Astrocyte of the cerebellum (primary cell): ENCODE results near the gene MYH6.
"Not testable (repeated sequence)": the region's sequence is repeated elsewhere in the genome, so short reads cannot be mapped to it uniquely, and the experiment has no call there.

Experiments used
- DNase-seq: peaks from one replicate; pipeline ENCODE4 v3.0.0-alpha.2; 2011; ENCODE audit warnings: low read depth
- H3K4me3 ChIP-seq: 2 replicates; pipeline ENCODE4 v1.5.1; 2011; ENCODE audit warnings: mild to moderate bottlenecking, low read depth, low read length, moderate library complexity
- CTCF ChIP-seq: IDR thresholded peaks from 2 replicates; pipeline ENCODE4 v1.5.1; 2012; ENCODE audit warnings: low read length, low read depth, moderate library complexity, mild to moderate bottlenecking; ENCODE audit errors: missing control alignments
- in situ Hi-C: cut with HindIII; loops from 2 replicates; pipeline ENCODE4 v1.10.0; 2017; ENCODE audit warnings: low sequenced_read_pairs

Gene MYH6

GRCh38 chr14:23421594-23421993, 13.5 kb upstream of the MYH6 start:
- no peak for DNase-seq
- H3K4me3 ChIP-seq, result no peak overlapping the region
- no peak for TF ChIP-seq CTCF
- in situ Hi-C loops, result no loop called here

- in situ Hi-C loops, H3K4me3 ChIP-seq, DNase-seq: not testable (repeated sequence)
Observed at GRCh38 chr14:23419646-23420045, 11.6 kb upstream of the MYH6 start.

GRCh38 chr14:23418021-23418420, 9.9 kb upstream of the MYH6 start:
- in situ Hi-C loops, result no loop called here
- DNase-seq, result no peak
- H3K4me3 ChIP-seq, result no peak overlapping the region
- no peak for TF ChIP-seq CTCF

GRCh38 chr14:23417269-23417668, 9.2 kb upstream of the MYH6 start:
- H3K4me3 ChIP-seq, DNase-seq, in situ Hi-C loops: not testable (repeated sequence)

GRCh38 chr14:23416801-23417200, 8.7 kb upstream of the MYH6 start:
- in situ Hi-C loops, result no loop called here
- no peak for TF ChIP-seq CTCF

GRCh38 chr14:23415821-23416778, 8.0 kb upstream of the MYH6 start:
- DNase-seq, result no peak
- no peak overlapping the region for H3K4me3 ChIP-seq
- in situ Hi-C loops, result no loop called here
- TF ChIP-seq CTCF, result no peak

More at GRCh38 chr14:23416801-23417200, 8.7 kb upstream of the MYH6 start:
- no peak for DNase-seq
- no peak overlapping the region for H3K4me3 ChIP-seq

- H3K4me3 ChIP-seq, result no peak overlapping the region
- in situ Hi-C loops, result no loop called here
- no peak for DNase-seq
- no peak for TF ChIP-seq CTCF
Observed at GRCh38 chr14:23414906-23415820, 7.1 kb upstream of the MYH6 start.
